GM18909 (cell line): ENCODE measurements around the gene ATXN2L.
"Not testable (repeated sequence)": the region's sequence is repeated elsewhere in the genome, so short reads cannot be mapped to it uniquely, and the experiment has no call there.

Experiments
- ATAC-seq: cut with Tn5 transposase; IDR thresholded peaks from one replicate; pipeline ENCODE4 v1.9.1; 2021; ENCODE audit warnings: mild to moderate bottlenecking; ENCODE audit not compliant: unreplicated experiment, poor library complexity

ATXN2L gene

GRCh38 chr16:28822520-28823290, at the start of gene ATXN2L:
TSS of gene ATXN2L (plus strand) at chr16:28822999. CDS start at chr16:28823260, 261 bp downstream.
- ATAC-seq: peak; percentile 52

- ATAC-seq: not testable (repeated sequence)
Observed at GRCh38 chr16:28781697-28782096, 41.1 kb upstream of the ATXN2L start.

- not testable (repeated sequence) for ATAC-seq
Observed at GRCh38 chr16:28782357-28782756, 40.4 kb upstream of the ATXN2L start.

- peak; percentile 72 for ATAC-seq
Observed at GRCh38 chr16:28802235-28803019, 20.4 kb upstream of the ATXN2L start.

GRCh38 chr16:28807445-28808120, 15.2 kb upstream of the ATXN2L start:
- ATAC-seq: not testable (repeated sequence)

GRCh38 chr16:28820016-28820415, 2.8 kb upstream of the ATXN2L start:
- ATAC-seq: no peak

- not testable (repeated sequence) for ATAC-seq
Observed at GRCh38 chr16:28820546-28820945, 2.3 kb upstream of the ATXN2L start.

GRCh38 chr16:28821874-28822519, 802 bp upstream of the ATXN2L start:
- no peak for ATAC-seq

- peak; percentile 28 for ATAC-seq
Observed at GRCh38 chr16:28823291-28823872, 583 bp downstream of the ATXN2L start.

GRCh38 chr16:28823873-28824716, 1.3 kb downstream of the ATXN2L start:
- ATAC-seq: peak; percentile 67

- ATAC-seq: no peak
Observed at GRCh38 chr16:28824717-28824973, 1.8 kb downstream of the ATXN2L start.

GRCh38 chr16:28826141-28826540, 3.3 kb downstream of the ATXN2L start:
- no peak for ATAC-seq

- no peak for ATAC-seq
Observed at GRCh38 chr16:28829747-28830146, 6.9 kb downstream of the ATXN2L start.

- no peak for ATAC-seq
Observed at GRCh38 chr16:28830531-28830930, 7.7 kb downstream of the ATXN2L start.

GRCh38 chr16:28834349-28834748, 11.6 kb downstream of the ATXN2L start:
- no peak for ATAC-seq

GRCh38 chr16:28834873-28835863, 12.4 kb downstream of the ATXN2L start:
- no peak for ATAC-seq

- no peak for ATAC-seq
Observed at GRCh38 chr16:28835864-28836760, 13.3 kb downstream of the ATXN2L start.
